Endothelial cell (in vitro differentiated cells): ENCODE data around the gene PRRC2A. TPM values are rescaled to one million over a fixed set of nuclear protein-coding genes. Genes with fewer than 3 reads are reported as not detected.

Experiments used
- DNase-seq: peaks from one replicate; pipeline ENCODE4 v3.0.0; 2021; ENCODE audit warnings: low spot score
- H3K27ac Mint-ChIP-seq: one replicate; pipeline ENCODE4 v1.8.0; 2021; ENCODE audit warnings: mixed read lengths, inconsistent platforms; ENCODE audit not compliant: unreplicated experiment
- H3K27me3 Mint-ChIP-seq: one replicate; pipeline ENCODE4 v1.8.0; 2021; ENCODE audit warnings: mild to moderate bottlenecking, moderate library complexity, mixed read lengths, inconsistent platforms; ENCODE audit not compliant: unreplicated experiment
- H3K36me3 Mint-ChIP-seq: one replicate; pipeline ENCODE4 v1.8.0; 2021; ENCODE audit warnings: mild to moderate bottlenecking, low read depth, mixed read lengths, inconsistent platforms; ENCODE audit not compliant: unreplicated experiment
- H3K4me1 Mint-ChIP-seq: one replicate; pipeline ENCODE4 v1.8.0; 2021; ENCODE audit warnings: mild to moderate bottlenecking, mixed read lengths, inconsistent platforms; ENCODE audit not compliant: unreplicated experiment
- H3K4me3 Mint-ChIP-seq: one replicate; pipeline ENCODE4 v1.8.0; 2021; ENCODE audit warnings: mild to moderate bottlenecking, mixed read lengths, inconsistent platforms; ENCODE audit not compliant: unreplicated experiment
- H3K9me3 Mint-ChIP-seq: one replicate; pipeline ENCODE4 v1.8.0; 2021; ENCODE audit warnings: mixed read lengths, inconsistent platforms; ENCODE audit not compliant: unreplicated experiment
- CTCF ChIP-seq: fragments of 200-600 bp; sonication (generic); IDR thresholded peaks from one replicate; pipeline ENCODE4 v1.5.0; 2021; ENCODE audit warnings: antibody characterized with exemption; ENCODE audit not compliant: unreplicated experiment
- total RNA-seq: library from RNA; stranded (reverse); fragmentation: NEBNext Ultra II Directional; extraction: Animal tissue kit (Norgen Biotek cat#: 25700); gene quantifications from one replicate; pipeline ENCODE4 v1.2.1, GENCODE V29; 2021; ENCODE audit not compliant: unreplicated experiment

Gene PRRC2A
- total RNA-seq, 1 donor from 2014 or later: 149 TPM

DNA sequence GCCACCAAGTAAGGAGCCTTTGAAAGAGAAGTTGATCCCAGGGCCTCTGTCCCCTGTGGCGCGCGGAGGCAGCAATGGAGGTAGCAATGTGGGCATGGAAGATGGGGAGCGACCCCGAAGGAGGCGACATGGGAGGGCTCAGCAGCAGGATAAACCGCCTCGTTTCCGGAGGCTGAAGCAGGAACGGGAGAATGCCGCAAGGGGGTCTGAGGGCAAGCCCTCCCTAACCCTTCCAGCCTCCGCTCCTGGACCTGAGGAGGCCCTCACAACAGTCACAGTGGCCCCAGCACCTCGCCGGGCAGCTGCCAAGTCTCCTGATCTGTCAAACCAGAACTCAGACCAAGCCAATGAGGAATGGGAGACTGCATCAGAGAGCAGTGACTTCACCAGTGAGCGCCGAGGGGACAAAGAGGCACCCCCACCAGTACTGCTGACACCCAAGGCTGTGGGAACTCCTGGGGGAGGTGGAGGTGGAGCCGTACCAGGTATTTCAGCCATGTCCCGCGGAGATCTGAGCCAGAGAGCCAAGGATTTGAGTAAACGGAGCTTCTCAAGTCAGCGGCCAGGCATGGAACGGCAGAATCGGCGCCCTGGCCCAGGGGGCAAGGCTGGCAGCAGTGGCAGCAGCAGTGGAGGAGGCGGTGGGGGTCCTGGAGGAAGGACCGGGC lies 11.9 kb downstream of the PRRC2A start:
- Mint-ChIP-seq H3K9me3 (no peaks in the 10 kb centered on the region), H3K4me3 (no peak overlapping the region), H3K36me3 (peaks cover 35% of the 10 kb centered on the region), H3K27me3 (peaks cover 8% of the 10 kb centered on the region), H3K4me1 (no peaks in the 10 kb centered on the region), H3K27ac (no peak overlapping the region)
- no peak for TF ChIP-seq CTCF
- DNase-seq: no peak

DNA sequence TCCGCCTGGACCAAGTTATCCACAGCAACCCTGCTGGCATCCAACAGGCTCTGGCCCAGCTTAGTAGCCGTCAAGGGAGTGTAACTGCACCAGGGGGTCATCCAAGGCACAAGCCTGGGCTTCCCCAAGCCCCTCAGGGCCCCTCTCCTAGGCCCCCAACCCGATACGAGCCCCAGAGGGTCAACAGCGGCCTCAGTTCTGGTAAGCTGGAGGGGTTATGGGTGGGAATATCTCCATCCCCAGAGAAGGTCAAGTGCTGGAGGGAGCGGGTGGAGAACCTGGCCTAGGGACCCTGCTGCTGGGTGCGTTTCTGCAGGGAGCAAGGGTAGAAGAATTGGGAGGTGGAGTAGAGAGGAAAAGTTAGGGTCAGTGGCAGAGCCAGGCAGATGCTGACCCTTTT lies 12.9 kb downstream of the PRRC2A start:
- H3K27ac Mint-ChIP-seq: no peak overlapping the region

DNA sequence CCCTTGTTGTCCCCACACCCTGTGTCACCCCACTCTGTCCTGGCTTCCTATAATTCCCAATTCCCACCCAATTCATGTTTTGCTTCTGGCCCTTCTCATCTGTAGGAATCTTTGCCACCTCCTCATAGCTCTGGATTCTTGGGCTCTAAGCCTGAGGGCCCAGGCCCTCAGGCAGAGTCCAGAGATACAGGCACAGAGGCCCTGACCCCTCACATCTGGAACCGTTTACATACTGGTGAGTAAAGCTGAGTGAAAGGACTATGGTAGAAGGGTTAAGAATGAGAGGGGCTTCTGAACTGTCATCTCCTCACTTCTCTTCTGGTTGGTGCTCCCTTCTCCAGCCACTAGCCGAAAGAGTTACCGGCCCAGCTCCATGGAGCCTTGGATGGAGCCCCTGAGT lies 13.6 kb downstream of the PRRC2A start:
- no peak for DNase-seq
- peaks cover 35% of the 10 kb centered on the region for H3K36me3 Mint-ChIP-seq
- H3K4me3 Mint-ChIP-seq: no peak overlapping the region

More for the DNA sequence above, 12.9 kb downstream of the PRRC2A start:
- Mint-ChIP-seq H3K4me3 (no peak overlapping the region), H3K4me1 (no peaks in the 10 kb centered on the region), H3K36me3 (peaks cover 32% of the 10 kb centered on the region), H3K27me3 (peaks cover 8% of the 10 kb centered on the region), H3K9me3 (no peaks in the 10 kb centered on the region)
- TF ChIP-seq CTCF: no peak
- no peak for DNase-seq

DNA sequence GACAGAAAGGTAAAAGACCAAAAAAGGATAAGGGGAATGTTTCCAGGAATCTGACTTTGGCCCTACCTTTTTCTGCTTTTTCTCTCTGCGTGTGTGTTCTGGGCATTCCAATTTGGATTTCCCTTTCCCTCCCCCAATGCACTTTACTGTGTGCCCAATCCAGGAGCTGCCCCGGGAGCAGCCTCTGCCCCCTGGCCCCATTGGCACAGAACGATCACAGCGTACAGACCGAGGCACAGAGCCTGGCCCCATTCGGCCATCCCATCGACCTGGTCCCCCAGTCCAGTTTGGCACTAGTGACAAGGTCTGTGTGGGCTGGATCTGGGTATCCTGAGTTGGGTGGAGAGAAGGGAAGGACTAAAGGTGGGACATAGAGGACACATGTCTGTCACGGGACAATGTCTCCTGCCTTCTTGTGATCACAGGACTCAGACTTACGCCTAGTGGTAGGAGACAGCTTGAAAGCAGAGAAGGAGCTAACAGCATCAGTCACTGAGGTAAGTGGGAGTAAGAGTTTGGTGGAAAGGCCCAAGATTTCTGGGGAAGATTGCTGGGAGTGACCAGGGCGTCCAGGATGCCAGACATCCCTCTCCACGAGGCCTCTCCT lies 14.6 kb downstream of the PRRC2A start:
- no peak for DNase-seq
- Mint-ChIP-seq H3K9me3 (no peaks in the 10 kb centered on the region), H3K27ac (no peak overlapping the region), H3K36me3 (peaks cover 31% of the 10 kb centered on the region), H3K4me3 (no peak overlapping the region), H3K4me1 (no peaks in the 10 kb centered on the region), H3K27me3 (peaks cover 12% of the 10 kb centered on the region)
- no peak for TF ChIP-seq CTCF

More for the DNA sequence above, 13.6 kb downstream of the PRRC2A start:
- Mint-ChIP-seq H3K27ac (no peak overlapping the region), H3K4me1 (no peaks in the 10 kb centered on the region), H3K9me3 (no peaks in the 10 kb centered on the region), H3K27me3 (peaks cover 12% of the 10 kb centered on the region)
- TF ChIP-seq CTCF: no peak
